DND-41 (cell line): ENCODE results near the gene MRPL4.

Source experiments
- CTCF ChIP-seq: IDR thresholded peaks from 2 replicates; pipeline ENCODE4 v1.5.1; 2012; ENCODE audit warnings: borderline replicate concordance, low read length, moderate library complexity, mild to moderate bottlenecking; ENCODE audit not compliant: poor library complexity, severe bottlenecking; ENCODE audit errors: extremely low read depth
- EZH2 ChIP-seq: IDR thresholded peaks from 3 replicates; pipeline ENCODE4 v1.6.1; 2012; ENCODE audit warnings: borderline replicate concordance, low read depth, mild to moderate bottlenecking, moderate library complexity, low read length, inconsistent platforms; ENCODE audit not compliant: severe bottlenecking

- TF ChIP-seq EZH2 (no peak), CTCF (no peak)
Observed at GRCh38 chr19:10246511-10246910, 5.5 kb upstream of the MRPL4 start.
